Uterus (tissue), 4 donors: ENCODE measurements around the gene IFI6. TPM values are rescaled to one million over a fixed set of nuclear protein-coding genes. Genes with fewer than 3 reads are reported as not detected.

Experiments
- DNase-seq, 2 donors: peaks; one replicate each; pipeline ENCODE4 v3.0.0-alpha.2; 2019 to 2020
- H3K27ac ChIP-seq, 2 donors: fragments of 200-600 bp; sonication (generic); 1 replicate in 1 of 2; 2 replicates in 1 of 2; pipeline ENCODE4 v1.5.1; 2016 to 2018
- H3K27me3 ChIP-seq, 2 donors: fragments of 200-600 bp; sonication (generic); one replicate each; pipeline ENCODE4 v1.5.1; 2018 to 2019; ENCODE audit warnings: control low read depth in 1 of 2
- H3K36me3 ChIP-seq, 2 donors: fragments of 200-600 bp; sonication (generic); one replicate each; pipeline ENCODE4 v1.5.1; 2019; ENCODE audit warnings: control low read depth in 1 of 2
- H3K4me1 ChIP-seq, 2 donors: fragments of 200-600 bp; sonication (generic); one replicate each; pipeline ENCODE4 v1.5.1; 2018 to 2019; ENCODE audit warnings: control low read depth in 1 of 2
- H3K4me3 ChIP-seq, 2 donors: fragments of 200-600 bp; sonication (generic); 1 replicate in 1 of 2; 2 replicates in 1 of 2; pipeline ENCODE4 v1.5.1; 2018 to 2019; ENCODE audit warnings: mild to moderate bottlenecking in 1 of 2
- H3K9me3 ChIP-seq, 2 donors: fragments of 200-600 bp; sonication (generic); one replicate each; pipeline ENCODE4 v1.5.1; 2019; ENCODE audit warnings: control low read depth in 1 of 2
- CTCF ChIP-seq, 4 experiments: fragments of 200-600 bp in 2 of 4; fragments of 450-650 bp in 2 of 4; sonication (generic) in 2 of 4; IDR thresholded peaks; one replicate each; pipeline ENCODE4 v1.5.1; 2016 to 2019; ENCODE audit warnings: antibody characterized with exemption in 4 of 4, mild to moderate bottlenecking in 2 of 4, moderate library complexity in 1 of 4
- POLR2A ChIP-seq, 2 donors: fragments of 450-650 bp; IDR thresholded peaks; one replicate each; pipeline ENCODE4 v1.6.1; 2016; ENCODE audit warnings: antibody characterized with exemption in 2 of 2, mild to moderate bottlenecking in 1 of 2, moderate library complexity in 1 of 2
- intact Hi-C: fragments of 100-400 bp; cut with DNase I; formaldehyde crosslinking; loops from one replicate; pipeline ENCODE4 v1.15.1; 2023; ENCODE audit warnings: low total_unique reads
- total RNA-seq, 4 donors: library from RNA; depleted of rRNA in 3 of 4; stranded (reverse); fragments of >200 nt in 3 of 4; gene quantifications; one replicate each; pipeline versions ENCODE4 v1.1.0 to v1.2.4, GENCODE V29; 2014 to 2023
- donor health status: DM: yes; HTN: yes; CAD: no.

IFI6 gene
- total RNA-seq, 4 donors from 2014 or later: 64.4 to 103 (median 79.5) TPM

GRCh38 chr1:27668121-27668807, 3.7 kb downstream of the IFI6 start:
- TF ChIP-seq CTCF (IDR thresholded peaks at IDR 0.05): no peak
- TF ChIP-seq POLR2A (IDR thresholded peaks at IDR 0.05): no peak
- Histone ChIP-seq H3K9me3 (no peaks in the 10 kb centered on the region), H3K4me3 (no peak overlapping the region), H3K27me3 (no peaks in the 10 kb centered on the region), H3K27ac (no peak overlapping the region), H3K36me3 (no peaks in the 10 kb centered on the region), H3K4me1 (peaks cover 0 to 12% of the 10 kb centered on the region in 2 donors)
- intact Hi-C loops: loop anchor here (10.0 kb wide), 2 partner anchors 63 to 363 kb away; partner anchors contain the start of gene AHDC1
- no peak for DNase-seq

GRCh38 chr1:27666791-27667254, 5.2 kb downstream of the IFI6 start:
- Histone ChIP-seq H3K27ac (no peak overlapping the region), H3K4me3 (no peak overlapping the region), H3K36me3 (no peaks in the 10 kb centered on the region), H3K4me1 (peaks cover 0 to 12% of the 10 kb centered on the region in 2 donors), H3K9me3 (no peaks in the 10 kb centered on the region), H3K27me3 (no peaks in the 10 kb centered on the region)
- DNase-seq: no peak
- intact Hi-C loops: loop anchor here (10.0 kb wide), 2 partner anchors 62 to 362 kb away; partner anchors contain the start of gene AHDC1
- TF ChIP-seq POLR2A (IDR thresholded peaks at IDR 0.05) (no peak), CTCF (IDR thresholded peaks at IDR 0.05) (no peak)

DNA sequence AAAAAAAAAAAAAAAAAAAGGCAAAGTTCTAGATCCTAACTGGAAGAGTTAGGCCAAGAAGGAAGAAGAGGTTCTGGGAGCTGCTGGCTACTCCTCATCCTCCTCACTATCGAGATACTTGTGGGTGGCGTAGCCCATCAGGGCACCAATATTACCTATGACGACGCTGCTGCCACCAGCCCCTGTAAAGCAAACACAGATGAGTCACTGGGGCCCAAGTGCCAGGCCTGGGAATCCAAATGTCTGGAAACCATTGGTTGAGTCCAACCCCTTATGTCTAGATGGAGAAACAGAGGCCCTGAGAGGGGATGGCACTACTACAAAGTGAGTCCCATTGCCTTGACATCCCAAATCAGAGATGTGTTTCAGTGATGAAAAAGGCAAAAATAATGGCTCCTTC, 5.7 kb downstream of the IFI6 start:
- no peak for DNase-seq
- TF ChIP-seq POLR2A (IDR thresholded peaks at IDR 0.05) (no peak), CTCF (IDR thresholded peaks at IDR 0.05) (no peak)
- no peak overlapping the region for H3K27ac ChIP-seq
- H3K27me3 ChIP-seq: no peaks in the 10 kb centered on the region
- no peaks in the 10 kb centered on the region for H3K36me3 ChIP-seq
- peaks cover 0 to 12% of the 10 kb centered on the region in 2 donors for H3K4me1 ChIP-seq
- H3K4me3 ChIP-seq: no peak overlapping the region
- intact Hi-C loops: loop anchor here (10.0 kb wide), 2 partner anchors 61 to 361 kb away; partner anchors contain the start of gene AHDC1
- no peaks in the 10 kb centered on the region for H3K9me3 ChIP-seq

GRCh38 chr1:27665016-27665651, 6.9 kb downstream of the IFI6 start:
- no peak overlapping the region for H3K27ac ChIP-seq

More at GRCh38 chr1:27665016-27665651, 6.9 kb downstream of the IFI6 start:
- Histone ChIP-seq H3K27me3 (no peaks in the 10 kb centered on the region), H3K9me3 (no peaks in the 10 kb centered on the region), H3K36me3 (no peaks in the 10 kb centered on the region), H3K4me3 (no peak overlapping the region), H3K4me1 (peaks cover 0 to 6% of the 10 kb centered on the region in 2 donors)
- TF ChIP-seq POLR2A (IDR thresholded peaks at IDR 0.05) (no peak), CTCF (IDR thresholded peaks at IDR 0.05) (no peak)
- DNase-seq: no peak
- intact Hi-C loops: loop anchor here (10.0 kb wide), 2 partner anchors 60 to 360 kb away; partner anchors contain the start of gene AHDC1
